ENCODE data around the gene NLRC5.
"Not testable (repeated sequence)": the region's sequence is repeated elsewhere in the genome, so short reads cannot be mapped to it uniquely, and the experiment has no call there.

The NLRC5 gene

GRCh38 chr16:57108432-57108831 is 119.1 kb downstream of the NLRC5 start:
- no peak for DNase-seq

- DNase-seq, result not testable (repeated sequence)
Measured at GRCh38 chr16:57109259-57110105, 120.1 kb downstream of the NLRC5 start.

GRCh38 chr16:57110937-57111336 is 121.6 kb downstream of the NLRC5 start:
- no peak for DNase-seq

- no peak for DNase-seq
Measured at GRCh38 chr16:57111420-57111819, 122.1 kb downstream of the NLRC5 start.

- no peak for DNase-seq
Measured at GRCh38 chr16:57112403-57113041, 123.2 kb downstream of the NLRC5 start.

GRCh38 chr16:57113042-57113453 is 123.7 kb downstream of the NLRC5 start:
- no peak for DNase-seq

GRCh38 chr16:57113664-57114063 is 124.3 kb downstream of the NLRC5 start:
- no peak for DNase-seq

- DNase-seq, result no peak
Measured at GRCh38 chr16:57115168-57115513, 125.8 kb downstream of the NLRC5 start.

GRCh38 chr16:57115514-57116182 is 126.3 kb downstream of the NLRC5 start:
- no peak for DNase-seq

- no peak for DNase-seq
Measured at GRCh38 chr16:57118461-57119084, 129.2 kb downstream of the NLRC5 start.

- no peak for DNase-seq
Measured at GRCh38 chr16:57123216-57123973, 134.0 kb downstream of the NLRC5 start.

- DNase-seq, result no peak
Measured at GRCh38 chr16:57123974-57124674, 134.8 kb downstream of the NLRC5 start.

GRCh38 chr16:57125376-57125775 is 136.0 kb downstream of the NLRC5 start:
- DNase-seq, result no peak

- no peak for DNase-seq
Measured at GRCh38 chr16:57125969-57126368, 136.6 kb downstream of the NLRC5 start.

GRCh38 chr16:57126411-57126810 is 137.1 kb downstream of the NLRC5 start:
- DNase-seq, result no peak

- no peak for DNase-seq
Measured at GRCh38 chr16:57127037-57127763, 137.8 kb downstream of the NLRC5 start.

GRCh38 chr16:57127836-57128235 is 138.5 kb downstream of the NLRC5 start:
- no peak for DNase-seq

GRCh38 chr16:57128771-57129389 is 139.5 kb downstream of the NLRC5 start:
- DNase-seq, result no peak

- no peak for DNase-seq
Measured at GRCh38 chr16:57130950-57131321, 141.6 kb downstream of the NLRC5 start.

- DNase-seq, result no peak
Measured at GRCh38 chr16:57131351-57131970, 142.1 kb downstream of the NLRC5 start.
